ENCODE results near the gene PLA2G2F. TPM values are rescaled to one million over a fixed set of nuclear protein-coding genes. Genes with fewer than 3 reads are reported as not detected.

The PLA2G2F gene
- total and polyA plus RNA-seq, 9 of the 15 experiments (the other 6 are each of a cell fraction or from before 2014, with no cell fraction given) = not detected

DNA sequence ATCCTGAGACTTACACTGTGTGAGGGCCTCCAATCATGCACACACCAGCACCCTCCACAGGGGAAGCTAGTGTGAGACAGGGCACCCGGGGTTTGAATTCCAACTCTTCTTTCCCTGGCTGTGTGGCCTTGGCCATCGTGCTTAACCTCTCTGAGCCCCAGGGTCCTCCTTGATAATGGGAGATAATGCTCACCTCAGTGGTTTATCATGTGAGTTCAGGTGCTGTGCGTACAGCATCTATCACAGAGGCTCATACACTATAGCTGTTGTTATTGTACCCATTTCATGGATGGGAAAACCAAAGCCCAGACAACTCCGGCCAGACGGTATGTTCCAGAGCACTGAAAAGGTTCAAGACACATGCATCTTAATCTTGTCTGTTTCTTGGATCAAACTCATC, 30.8 kb downstream of the PLA2G2F start (continued):
- TF ChIP-seq, protein P1, sequence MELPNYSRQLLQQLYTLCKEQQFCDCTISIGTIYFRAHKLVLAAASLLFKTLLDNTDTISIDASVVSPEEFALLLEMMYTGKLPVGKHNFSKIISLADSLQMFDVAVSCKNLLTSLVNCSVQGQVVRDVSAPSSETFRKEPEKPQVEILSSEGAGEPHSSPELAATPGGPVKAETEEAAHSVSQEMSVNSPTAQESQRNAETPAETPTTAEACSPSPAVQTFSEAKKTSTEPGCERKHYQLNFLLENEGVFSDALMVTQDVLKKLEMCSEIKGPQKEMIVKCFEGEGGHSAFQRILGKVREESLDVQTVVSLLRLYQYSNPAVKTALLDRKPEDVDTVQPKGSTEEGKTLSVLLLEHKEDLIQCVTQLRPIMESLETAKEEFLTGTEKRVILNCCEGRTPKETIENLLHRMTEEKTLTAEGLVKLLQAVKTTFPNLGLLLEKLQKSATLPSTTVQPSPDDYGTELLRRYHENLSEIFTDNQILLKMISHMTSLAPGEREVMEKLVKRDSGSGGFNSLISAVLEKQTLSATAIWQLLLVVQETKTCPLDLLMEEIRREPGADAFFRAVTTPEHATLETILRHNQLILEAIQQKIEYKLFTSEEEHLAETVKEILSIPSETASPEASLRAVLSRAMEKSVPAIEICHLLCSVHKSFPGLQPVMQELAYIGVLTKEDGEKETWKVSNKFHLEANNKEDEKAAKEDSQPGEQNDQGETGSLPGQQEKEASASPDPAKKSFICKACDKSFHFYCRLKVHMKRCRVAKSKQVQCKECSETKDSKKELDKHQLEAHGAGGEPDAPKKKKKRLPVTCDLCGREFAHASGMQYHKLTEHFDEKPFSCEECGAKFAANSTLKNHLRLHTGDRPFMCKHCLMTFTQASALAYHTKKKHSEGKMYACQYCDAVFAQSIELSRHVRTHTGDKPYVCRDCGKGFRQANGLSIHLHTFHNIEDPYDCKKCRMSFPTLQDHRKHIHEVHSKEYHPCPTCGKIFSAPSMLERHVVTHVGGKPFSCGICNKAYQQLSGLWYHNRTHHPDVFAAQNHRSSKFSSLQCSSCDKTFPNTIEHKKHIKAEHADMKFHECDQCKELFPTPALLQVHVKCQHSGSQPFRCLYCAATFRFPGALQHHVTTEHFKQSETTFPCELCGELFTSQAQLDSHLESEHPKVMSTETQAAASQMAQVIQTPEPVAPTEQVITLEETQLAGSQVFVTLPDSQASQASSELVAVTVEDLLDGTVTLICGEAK (IDR thresholded peaks at IDR 0.05) = no peak
- TF ChIP-seq, protein P1 (CRISPR knock-in tag; IDR thresholded peaks at IDR 0.05) = no peak
- TF ChIP-seq ZNF217 (CRISPR knock-in tag; IDR thresholded peaks at IDR 0.05) (no peak), PTTG1 (tag; IDR thresholded peaks at IDR 0.05; ENCODE audit: low read depth) (no peak), MCM2 (IDR thresholded peaks at IDR 0.05; ENCODE audit: low read depth) (no peak), FOXP1 (CRISPR knock-in tag; IDR thresholded peaks at IDR 0.05) (no peak), CEBPB (tag; IDR thresholded peaks at IDR 0.05) (no peak), SMARCA5 (IDR thresholded peaks at IDR 0.05) (peak; percentile 78; the same call in 1 of the 2 replicates), POLR3A (IDR thresholded peaks at IDR 0.05; ENCODE audit: borderline replicate concordance, extremely low read depth, insufficient read depth, insufficient read length) (no peak), ETV6 (IDR thresholded peaks at IDR 0.05; ENCODE audit: borderline replicate concordance in 1 of 2, low read depth in 2 of 2, low read length in 1 of 2) (no peak), ETV6 (CRISPR knock-in tag; IDR thresholded peaks at IDR 0.05; ENCODE audit: borderline replicate concordance) (no peak), KLF16 (IDR thresholded peaks at IDR 0.05) (no peak), STAT5A (IDR thresholded peaks at IDR 0.05; ENCODE audit: borderline replicate concordance, low read length) (no peak), KHSRP (IDR thresholded peaks at IDR 0.05) (no peak), ZNF316 (IDR thresholded peaks at IDR 0.05) (no peak), BCOR (IDR thresholded peaks at IDR 0.05) (peak; percentile 96)
- TF ChIP-seq, protein P2, sequence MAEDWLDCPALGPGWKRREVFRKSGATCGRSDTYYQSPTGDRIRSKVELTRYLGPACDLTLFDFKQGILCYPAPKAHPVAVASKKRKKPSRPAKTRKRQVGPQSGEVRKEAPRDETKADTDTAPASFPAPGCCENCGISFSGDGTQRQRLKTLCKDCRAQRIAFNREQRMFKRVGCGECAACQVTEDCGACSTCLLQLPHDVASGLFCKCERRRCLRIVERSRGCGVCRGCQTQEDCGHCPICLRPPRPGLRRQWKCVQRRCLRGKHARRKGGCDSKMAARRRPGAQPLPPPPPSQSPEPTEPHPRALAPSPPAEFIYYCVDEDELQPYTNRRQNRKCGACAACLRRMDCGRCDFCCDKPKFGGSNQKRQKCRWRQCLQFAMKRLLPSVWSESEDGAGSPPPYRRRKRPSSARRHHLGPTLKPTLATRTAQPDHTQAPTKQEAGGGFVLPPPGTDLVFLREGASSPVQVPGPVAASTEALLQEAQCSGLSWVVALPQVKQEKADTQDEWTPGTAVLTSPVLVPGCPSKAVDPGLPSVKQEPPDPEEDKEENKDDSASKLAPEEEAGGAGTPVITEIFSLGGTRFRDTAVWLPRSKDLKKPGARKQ (CRISPR knock-in tag; IDR thresholded peaks at IDR 0.05) = no peak
- TF ChIP-seq, protein P3, sequence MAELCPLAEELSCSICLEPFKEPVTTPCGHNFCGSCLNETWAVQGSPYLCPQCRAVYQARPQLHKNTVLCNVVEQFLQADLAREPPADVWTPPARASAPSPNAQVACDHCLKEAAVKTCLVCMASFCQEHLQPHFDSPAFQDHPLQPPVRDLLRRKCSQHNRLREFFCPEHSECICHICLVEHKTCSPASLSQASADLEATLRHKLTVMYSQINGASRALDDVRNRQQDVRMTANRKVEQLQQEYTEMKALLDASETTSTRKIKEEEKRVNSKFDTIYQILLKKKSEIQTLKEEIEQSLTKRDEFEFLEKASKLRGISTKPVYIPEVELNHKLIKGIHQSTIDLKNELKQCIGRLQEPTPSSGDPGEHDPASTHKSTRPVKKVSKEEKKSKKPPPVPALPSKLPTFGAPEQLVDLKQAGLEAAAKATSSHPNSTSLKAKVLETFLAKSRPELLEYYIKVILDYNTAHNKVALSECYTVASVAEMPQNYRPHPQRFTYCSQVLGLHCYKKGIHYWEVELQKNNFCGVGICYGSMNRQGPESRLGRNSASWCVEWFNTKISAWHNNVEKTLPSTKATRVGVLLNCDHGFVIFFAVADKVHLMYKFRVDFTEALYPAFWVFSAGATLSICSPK (IDR thresholded peaks at IDR 0.05; ENCODE audit: borderline replicate concordance) = no peak

Data from K562 (cell line).